ENCODE data around the gene ACTL6B. TPM values are rescaled to one million over a fixed set of nuclear protein-coding genes. Genes with fewer than 3 reads are reported as not detected.

Gene ACTL6B
- total RNA-seq, 1 donor from 2014 or later = 2.4 TPM

- TF ChIP-seq CTCF (conservative IDR thresholded peaks at IDR 0.05) = no peak
- Mint-ChIP-seq H3K27me3 (no peaks in the 10 kb centered on the region), H3K36me3 (no peaks in the 10 kb centered on the region), H3K9me3 (no peaks in the 10 kb centered on the region), H3K4me3 (peak overlapping the region; percentile 89), H3K27ac (peak overlapping the region; percentile 65), H3K4me1 (ENCODE audit: unreplicated experiment) (peaks cover 21% of the 10 kb centered on the region)
- no peak for DNase-seq (ENCODE audit: extremely low spot score, unreplicated experiment)
These were observed 53.1 kb downstream of the ACTL6B start for GRCh38 chr7:100602889-100603725.

GRCh38 chr7:100600730-100601038 lies 55.6 kb downstream of the ACTL6B start:
- DNase-seq (ENCODE audit: extremely low spot score, unreplicated experiment) = no peak
- H3K4me1 Mint-ChIP-seq (ENCODE audit: unreplicated experiment) = peaks cover 27% of the 10 kb centered on the region
- TF ChIP-seq CTCF (conservative IDR thresholded peaks at IDR 0.05) = no peak
- H3K4me3 Mint-ChIP-seq = no peak overlapping the region
- H3K9me3 Mint-ChIP-seq = no peaks in the 10 kb centered on the region
- H3K27ac Mint-ChIP-seq = no peak overlapping the region
- H3K27me3 Mint-ChIP-seq = no peaks in the 10 kb centered on the region
- H3K36me3 Mint-ChIP-seq = no peaks in the 10 kb centered on the region

GRCh38 chr7:100599911-100600729 lies 56.1 kb downstream of the ACTL6B start:
- DNase-seq (ENCODE audit: extremely low spot score, unreplicated experiment) = no peak
- H3K9me3 Mint-ChIP-seq = no peaks in the 10 kb centered on the region
- no peaks in the 10 kb centered on the region for H3K27me3 Mint-ChIP-seq
- H3K4me3 Mint-ChIP-seq = no peak overlapping the region
- TF ChIP-seq CTCF (conservative IDR thresholded peaks at IDR 0.05) = no peak
- no peaks in the 10 kb centered on the region for H3K36me3 Mint-ChIP-seq
- H3K4me1 Mint-ChIP-seq (ENCODE audit: unreplicated experiment) = peaks cover 27% of the 10 kb centered on the region
- no peak overlapping the region for H3K27ac Mint-ChIP-seq

GRCh38 chr7:100598425-100598824 lies 57.8 kb downstream of the ACTL6B start:
- DNase-seq (ENCODE audit: extremely low spot score, unreplicated experiment) = no peak

GRCh38 chr7:100595188-100595587 lies 61.1 kb downstream of the ACTL6B start:
- Mint-ChIP-seq H3K36me3 (no peaks in the 10 kb centered on the region), H3K4me1 (ENCODE audit: unreplicated experiment) (peaks cover 15% of the 10 kb centered on the region), H3K4me3 (no peak overlapping the region), H3K27me3 (peaks cover 4% of the 10 kb centered on the region), H3K27ac (no peak overlapping the region), H3K9me3 (no peaks in the 10 kb centered on the region)
- no peak for DNase-seq (ENCODE audit: extremely low spot score, unreplicated experiment)
- no peak for TF ChIP-seq CTCF (conservative IDR thresholded peaks at IDR 0.05)

More at GRCh38 chr7:100598425-100598824, 57.8 kb downstream of the ACTL6B start:
- TF ChIP-seq CTCF (conservative IDR thresholded peaks at IDR 0.05) = no peak
- Mint-ChIP-seq H3K36me3 (no peaks in the 10 kb centered on the region), H3K27me3 (no peaks in the 10 kb centered on the region), H3K9me3 (no peaks in the 10 kb centered on the region), H3K4me1 (ENCODE audit: unreplicated experiment) (peaks cover 27% of the 10 kb centered on the region), H3K4me3 (peak overlapping the region; percentile 3), H3K27ac (no peak overlapping the region)

Other genes with a start within 250 kb of the ACTL6B start
- 2.2 and 2.7 TPM in 2 replicates for gene ZCWPW1, start 227.7 kb downstream of the ACTL6B start, total RNA-seq (ENCODE audit: low replicate concordance)
- 27.5 and 36.6 TPM in 2 replicates for gene MEPCE, start 226.6 kb downstream of the ACTL6B start, total RNA-seq (ENCODE audit: low replicate concordance)
- gene PPP1R35, start 220.0 kb downstream of the ACTL6B start, total RNA-seq (ENCODE audit: low replicate concordance) = 31.4 and 33.8 TPM in 2 replicates
- 1.4 and 2.8 TPM in 2 replicates for gene SPACDR, start 192.2 kb downstream of the ACTL6B start, total RNA-seq (ENCODE audit: low replicate concordance)
- 45.3 and 57.6 TPM in 2 replicates for gene TSC22D4, start 177.2 kb downstream of the ACTL6B start, total RNA-seq (ENCODE audit: low replicate concordance)
- 2.1 and 6.3 TPM in 2 replicates for gene NYAP1, start 172.5 kb downstream of the ACTL6B start, total RNA-seq (ENCODE audit: low replicate concordance)
- 16.3 and 21.0 TPM in 2 replicates for gene AGFG2, start 117.2 kb downstream of the ACTL6B start, total RNA-seq (ENCODE audit: low replicate concordance)
- 3.1 and 5.6 TPM in 2 replicates for gene SAP25, start 82.5 kb downstream of the ACTL6B start, total RNA-seq (ENCODE audit: low replicate concordance)
- 64.5 and 66.7 TPM in 2 replicates for gene LRCH4, start 70.3 kb downstream of the ACTL6B start, total RNA-seq (ENCODE audit: low replicate concordance)
- 0.76 and 0.77 TPM in 2 replicates for gene FBXO24, start 70.1 kb downstream of the ACTL6B start, total RNA-seq (ENCODE audit: low replicate concordance)
- 11.6 and 152 TPM in 2 replicates for gene PCOLCE, start 54.1 kb downstream of the ACTL6B start, total RNA-seq (ENCODE audit: low replicate concordance)
- gene MOSPD3, start 43.9 kb downstream of the ACTL6B start, total RNA-seq (ENCODE audit: low replicate concordance) = 28.3 and 29.0 TPM in 2 replicates
- gene TFR2, start 14.9 kb downstream of the ACTL6B start, total RNA-seq (ENCODE audit: low replicate concordance) = 1.8 and 2.5 TPM in 2 replicates
- gene GNB2, start 17.3 kb upstream of the ACTL6B start, total RNA-seq (ENCODE audit: low replicate concordance) = 179 and 203 TPM in 2 replicates
- 49.5 and 79.4 TPM in 2 replicates for gene GIGYF1, start 37.8 kb upstream of the ACTL6B start, total RNA-seq (ENCODE audit: low replicate concordance)
- 39.2 and 41.0 TPM in 2 replicates for gene POP7, start 49.7 kb upstream of the ACTL6B start, total RNA-seq (ENCODE audit: low replicate concordance)
- gene EPO, start 64.0 kb upstream of the ACTL6B start, total RNA-seq (ENCODE audit: low replicate concordance) = 0.22 and 0.40 TPM in 2 replicates
- gene ZAN, start 77.1 kb upstream of the ACTL6B start, total RNA-seq (ENCODE audit: low replicate concordance) = not detected in 2 replicates
- 69.3 and 78.4 TPM in 2 replicates for gene EPHB4, start 171.1 kb upstream of the ACTL6B start, total RNA-seq (ENCODE audit: low replicate concordance)
- 31.4 and 37.1 TPM in 2 replicates for gene SLC12A9, start 196.3 kb upstream of the ACTL6B start, total RNA-seq (ENCODE audit: low replicate concordance)
- 78.9 and 84.7 TPM in 2 replicates for gene TRIP6, start 210.9 kb upstream of the ACTL6B start, total RNA-seq (ENCODE audit: low replicate concordance)
- 168 and 239 TPM in 2 replicates for gene SRRT, start 218.7 kb upstream of the ACTL6B start, total RNA-seq (ENCODE audit: low replicate concordance)
- 4.4 and 6.3 TPM in 2 replicates for gene UFSP1, start 233.3 kb upstream of the ACTL6B start, total RNA-seq (ENCODE audit: low replicate concordance)
- 7.1 and 10.4 TPM in 2 replicates for gene ACHE, start 239.4 kb upstream of the ACTL6B start, total RNA-seq (ENCODE audit: low replicate concordance)

All from type B pancreatic cell (in vitro differentiated cells).